GM12878 (cell line): ENCODE data around the gene AIP. TPM values are rescaled to one million over a fixed set of nuclear protein-coding genes. Genes with fewer than 3 reads are reported as not detected.
A peak's percentile ranks its signal among the peaks of the same experiment; 100 is the strongest.

ENCODE experiments used
- ATF2 ChIP-seq: IDR thresholded peaks from 2 replicates; pipeline ENCODE4 v1.6.1; 2012; ENCODE audit warnings: low read length, inconsistent platforms
- BHLHE40 ChIP-seq, 2 experiments: fragments of 450-650 bp in 1 of 2; IDR thresholded peaks; 2 replicates each; pipeline ENCODE4 v1.6.1; 2011 to 2017; ENCODE audit warnings: low read depth in 2 of 2, borderline replicate concordance in 1 of 2, improper control_type of control experiment in 1 of 2, low read length in 1 of 2, mild to moderate bottlenecking in 1 of 2
- CBX3 ChIP-seq: fragments of 200-600 bp; sonication (generic); IDR thresholded peaks from 2 replicates; pipeline ENCODE4 v1.6.1; 2016; ENCODE audit warnings: low read depth, borderline replicate concordance
- CEBPB ChIP-seq, 2 experiments: fragments of 150-350 bp in 1 of 2; IDR thresholded peaks; 2 replicates each; pipeline ENCODE4 v1.6.1; 2012 to 2014; ENCODE audit warnings: low read depth in 2 of 2, low read length in 2 of 2, borderline replicate concordance in 1 of 2, inconsistent platforms in 1 of 2
- E2F4 ChIP-seq: IDR thresholded peaks from 2 replicates; pipeline ENCODE4 v1.6.1; 2012; ENCODE audit warnings: low read depth, low read length, improper control_type of control experiment
- FOXK2 ChIP-seq: fragments of 450-650 bp; IDR thresholded peaks from 2 replicates; pipeline ENCODE4 v1.6.1; 2017; ENCODE audit warnings: mild to moderate bottlenecking, moderate library complexity
- HDGF ChIP-seq: fragments of 450-650 bp; IDR thresholded peaks from 2 replicates; pipeline ENCODE4 v1.6.1; 2016; ENCODE audit warnings: antibody characterized with exemption
- JUND ChIP-seq: IDR thresholded peaks from 2 replicates; pipeline ENCODE4 v1.6.1; 2012; ENCODE audit warnings: low read depth, mild to moderate bottlenecking, low read length, improper control_type of control experiment, moderate library complexity
- LARP7 ChIP-seq: fragments of 450-650 bp; IDR thresholded peaks from 2 replicates; pipeline ENCODE4 v1.6.1; 2017; ENCODE audit warnings: mild to moderate bottlenecking
- MAX ChIP-seq: IDR thresholded peaks from 2 replicates; pipeline ENCODE4 v1.6.1; 2012; ENCODE audit warnings: low read depth, low read length, improper control_type of control experiment
- MYC ChIP-seq: IDR thresholded peaks from 2 replicates; pipeline ENCODE4 v1.6.1; 2011; ENCODE audit warnings: mild to moderate bottlenecking, low read length, moderate library complexity, inconsistent platforms; ENCODE audit not compliant: insufficient read depth, insufficient replicate concordance, insufficient read length, severe bottlenecking
- NFYA ChIP-seq: IDR thresholded peaks from 2 replicates; pipeline ENCODE4 v1.6.1; 2011; ENCODE audit warnings: low read depth, mild to moderate bottlenecking, low read length, improper control_type of control experiment, borderline replicate concordance
- NR2C2 ChIP-seq: IDR thresholded peaks from 2 replicates; pipeline ENCODE4 v1.6.1; 2011; ENCODE audit warnings: borderline replicate concordance, low read depth; ENCODE audit not compliant: control insufficient read depth, insufficient read length
- NR2F1 ChIP-seq: fragments of 450-650 bp; conservative IDR thresholded peaks from 2 replicates; pipeline ENCODE4 v1.6.1; 2017; ENCODE audit warnings: mild to moderate bottlenecking
- PRDM15 ChIP-seq: fragments of 450-650 bp; formaldehyde crosslinking; IDR thresholded peaks from 2 replicates; pipeline ENCODE4 v1.4.0; 2020; ENCODE audit warnings: mild to moderate bottlenecking, moderate library complexity
- SMAD5 ChIP-seq: IDR thresholded peaks from 2 replicates; pipeline ENCODE4 v1.6.1; 2016; ENCODE audit warnings: antibody characterized with exemption, low read depth
- SREBF1 ChIP-seq: IDR thresholded peaks from 2 replicates; pipeline ENCODE4 v1.6.1; 2012; ENCODE audit warnings: mild to moderate bottlenecking, low read length
- STAT1 ChIP-seq: fragments of 450-650 bp; conservative IDR thresholded peaks from 2 replicates; pipeline ENCODE4 v1.6.1; 2014; ENCODE audit warnings: antibody characterized with exemption, mild to moderate bottlenecking
- TAF1 ChIP-seq: IDR thresholded peaks from 2 replicates; pipeline ENCODE4 v1.6.1; 2011; ENCODE audit warnings: mild to moderate bottlenecking, low read depth, low read length, borderline replicate concordance
- polyA plus RNA-seq, 11 experiments: library from polyadenylated mRNA; depleted of rRNA in 4 of 11; unstranded in 6 of 11; stranded (reverse) in 5 of 11; fragments of >200 nt; fragmentation: Nextera tagmentation in 4 of 11; fragmentation: Illumina TruSeq in 1 of 11; extraction: Ambion mirVana in 4 of 11; extraction: Trizol in 1 of 11; gene quantifications; 1 replicate in 1 of 11; 2 replicates in 10 of 11; pipeline versions ENCODE4 v1.2.1 to v1.2.3, GENCODE V29; 2011 to 2016; ENCODE audit warnings: inconsistent platforms in 2 of 11, missing spikeins in 2 of 11, low read depth in 1 of 11
- total RNA-seq, 4 experiments: library from RNA; depleted of rRNA in 3 of 4; stranded (reverse); fragments of >200 nt in 3 of 4; fragmentation: Illumina TruSeq in 1 of 4; extraction: Trizol in 1 of 4; gene quantifications; 2 replicates each; pipeline versions ENCODE4 v1.2.1 to v1.2.3, GENCODE V29; 2013 to 2021
- TF ChIP-seq, protein P1 (sequence below): fragments of 450-650 bp; IDR thresholded peaks from 2 replicates; pipeline ENCODE4 v1.6.1; 2014; ENCODE audit warnings: mild to moderate bottlenecking
- TF ChIP-seq, protein P2 (sequence below): IDR thresholded peaks from 2 replicates; pipeline ENCODE4 v1.6.1; 2011; ENCODE audit warnings: mild to moderate bottlenecking, low read depth, low read length, moderate library complexity; ENCODE audit not compliant: insufficient replicate concordance

Gene AIP
- total and polyA plus RNA-seq, 10 of the 15 experiments (the other 5 are each of a cell fraction or from before 2014, with no cell fraction given): 12.6 to 164 (median 104) TPM

GRCh38 chr11:67507864-67508485, 25.1 kb downstream of the AIP start, which contains the start of gene CDK2AP2 (continued):
- 0 out of 2 replicates have a peak, but pooled peaks have one; percentile 21 for TF ChIP-seq LARP7
- peak in 1 of 2 experiments; percentile 80; a peak in 2 of 4 replicates for TF ChIP-seq BHLHE40 (IDR thresholded peaks at IDR 0.05; ENCODE audit: borderline replicate concordance in 1 of 2, low read depth in 2 of 2, low read length in 1 of 2)
- 0 out of 2 replicates have a peak, but pooled peaks have one; percentile 18 for TF ChIP-seq TAF1
- peak; percentile 92 for TF ChIP-seq E2F4
- TF ChIP-seq, protein P1, sequence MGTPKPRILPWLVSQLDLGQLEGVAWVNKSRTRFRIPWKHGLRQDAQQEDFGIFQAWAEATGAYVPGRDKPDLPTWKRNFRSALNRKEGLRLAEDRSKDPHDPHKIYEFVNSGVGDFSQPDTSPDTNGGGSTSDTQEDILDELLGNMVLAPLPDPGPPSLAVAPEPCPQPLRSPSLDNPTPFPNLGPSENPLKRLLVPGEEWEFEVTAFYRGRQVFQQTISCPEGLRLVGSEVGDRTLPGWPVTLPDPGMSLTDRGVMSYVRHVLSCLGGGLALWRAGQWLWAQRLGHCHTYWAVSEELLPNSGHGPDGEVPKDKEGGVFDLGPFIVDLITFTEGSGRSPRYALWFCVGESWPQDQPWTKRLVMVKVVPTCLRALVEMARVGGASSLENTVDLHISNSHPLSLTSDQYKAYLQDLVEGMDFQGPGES: peak; percentile 99
- peak; percentile 59; the same call in 1 of the 2 replicates for TF ChIP-seq MAX
- TF ChIP-seq PRDM15 (CRISPR knock-in tag): no peak
- TF ChIP-seq HDGF: 0 out of 2 replicates have a peak, but pooled peaks have one; percentile 65
- no peak for TF ChIP-seq CEBPB (IDR thresholded peaks at IDR 0.05; ENCODE audit: borderline replicate concordance in 1 of 2, low read depth in 2 of 2, low read length in 2 of 2)
- peak; percentile 74 for TF ChIP-seq MYC
- TF ChIP-seq STAT1: no peak
- no peak for TF ChIP-seq JUND
- peak; percentile 98 for TF ChIP-seq NFYA
- TF ChIP-seq, protein P2, sequence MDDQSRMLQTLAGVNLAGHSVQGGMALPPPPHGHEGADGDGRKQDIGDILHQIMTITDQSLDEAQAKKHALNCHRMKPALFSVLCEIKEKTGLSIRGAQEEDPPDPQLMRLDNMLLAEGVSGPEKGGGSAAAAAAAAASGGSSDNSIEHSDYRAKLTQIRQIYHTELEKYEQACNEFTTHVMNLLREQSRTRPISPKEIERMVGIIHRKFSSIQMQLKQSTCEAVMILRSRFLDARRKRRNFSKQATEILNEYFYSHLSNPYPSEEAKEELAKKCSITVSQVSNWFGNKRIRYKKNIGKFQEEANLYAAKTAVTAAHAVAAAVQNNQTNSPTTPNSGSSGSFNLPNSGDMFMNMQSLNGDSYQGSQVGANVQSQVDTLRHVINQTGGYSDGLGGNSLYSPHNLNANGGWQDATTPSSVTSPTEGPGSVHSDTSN: peak; percentile 97
- no peak for TF ChIP-seq SMAD5
- TF ChIP-seq NR2F1: 0 out of 2 replicates have a peak, but pooled peaks have one; percentile 13
- peak; percentile 70 for TF ChIP-seq FOXK2
- no peak for TF ChIP-seq NR2C2
- TF ChIP-seq ATF2: no peak
- TF ChIP-seq CBX3: no peak
- no peak for TF ChIP-seq SREBF1
